GM19043 (cell line): Measurements from ENCODE around the gene EPB42.
"Not testable (repeated sequence)": the region's sequence is repeated elsewhere in the genome, so short reads cannot be mapped to it uniquely, and the experiment has no call there.

Source experiments
- ATAC-seq: cut with Tn5 transposase; IDR thresholded peaks from one replicate; pipeline ENCODE4 v1.9.1; 2021; ENCODE audit warnings: low read depth; ENCODE audit not compliant: unreplicated experiment

Gene EPB42

GRCh38 chr15:43213466-43213865 lies 7.4 kb downstream of the EPB42 start:
- ATAC-seq, result no peak

- ATAC-seq, result no peak
These were observed 7.9 kb downstream of the EPB42 start for GRCh38 chr15:43212951-43213350.

GRCh38 chr15:43212299-43212698 lies 8.5 kb downstream of the EPB42 start:
- ATAC-seq, result no peak

- ATAC-seq, result no peak
These were observed 9.5 kb downstream of the EPB42 start for GRCh38 chr15:43211224-43211735.

- ATAC-seq, result no peak
These were observed 10.0 kb downstream of the EPB42 start for GRCh38 chr15:43210807-43211206.

GRCh38 chr15:43210172-43210745 lies 10.6 kb downstream of the EPB42 start:
- ATAC-seq, result no peak

GRCh38 chr15:43209059-43209824 lies 11.6 kb downstream of the EPB42 start:
- ATAC-seq, result no peak

- no peak for ATAC-seq
These were observed 12.5 kb downstream of the EPB42 start for GRCh38 chr15:43208052-43209002.

- ATAC-seq, result no peak
These were observed 13.8 kb downstream of the EPB42 start for GRCh38 chr15:43207024-43207423.

GRCh38 chr15:43206054-43206453 lies 14.8 kb downstream of the EPB42 start:
- no peak for ATAC-seq

GRCh38 chr15:43204016-43204901 lies 16.6 kb downstream of the EPB42 start:
- no peak for ATAC-seq

GRCh38 chr15:43199945-43200488 lies 20.8 kb downstream of the EPB42 start:
- ATAC-seq, result no peak

GRCh38 chr15:43198992-43199391 lies 21.8 kb downstream of the EPB42 start:
- no peak for ATAC-seq

- not testable (repeated sequence) for ATAC-seq
These were observed 22.3 kb downstream of the EPB42 start for GRCh38 chr15:43198556-43198955.

GRCh38 chr15:43197773-43198172 lies 23.0 kb downstream of the EPB42 start:
- ATAC-seq, result not testable (repeated sequence)

GRCh38 chr15:43196760-43197548 lies 23.9 kb downstream of the EPB42 start:
- ATAC-seq, result no peak

GRCh38 chr15:43194795-43195194 lies 26.0 kb downstream of the EPB42 start:
- ATAC-seq, result no peak

- no peak for ATAC-seq
These were observed 27.1 kb downstream of the EPB42 start for GRCh38 chr15:43193710-43194109.

GRCh38 chr15:43190178-43190577 lies 30.6 kb downstream of the EPB42 start:
- ATAC-seq, result no peak
